Activated CD8-positive, alpha-beta T cell treated with anti-CD3 and anti-CD28 coated beads, Interleukin-2, amount 10 ng/mL, durations not matched to agents 7 days and 5 days (primary cell): ENCODE results near the gene MGST2. TPM values are rescaled to one million over a fixed set of nuclear protein-coding genes. Genes with fewer than 3 reads are reported as not detected.

Experiments
- ATAC-seq: fragments of 150-1000 bp; cut with Tn5 transposase; one replicate; pipeline ENCODE4 v1.10.0; 2021; ENCODE audit warnings: moderate library complexity
- CTCF ChIA-PET: fragments of 350-600 bp; sonication (Branson Sonifier 250); formaldehyde crosslinking; loops from one replicate; lab custom pipeline; 2021; ENCODE audit warnings: antibody characterized with exemption; lab: Charles Lee
- POLR2A ChIA-PET: fragments of 350-600 bp; sonication (Branson Sonifier 250); formaldehyde crosslinking; loops from one replicate; lab custom pipeline; 2021; ENCODE audit warnings: antibody characterized with exemption; lab: Charles Lee
- DNase-seq: peaks from one replicate; pipeline ENCODE4 v3.0.0-alpha.2; 2020
- H3K27ac Mint-ChIP-seq: one replicate; pipeline ENCODE4 v1.8.0; 2021; ENCODE audit warnings: mild to moderate bottlenecking, mixed read lengths
- H3K27me3 Mint-ChIP-seq: one replicate; pipeline ENCODE4 v1.8.0; 2021; ENCODE audit warnings: low read depth, mixed read lengths
- H3K36me3 Mint-ChIP-seq: one replicate; pipeline ENCODE4 v1.8.0; 2021; ENCODE audit warnings: low read depth, mixed read lengths
- H3K4me1 Mint-ChIP-seq: one replicate; pipeline ENCODE4 v1.8.0; 2021; ENCODE audit warnings: low read depth, mixed read lengths
- H3K4me3 Mint-ChIP-seq: one replicate; pipeline ENCODE4 v1.8.0; 2021; ENCODE audit warnings: mild to moderate bottlenecking, mixed read lengths
- H3K9me3 Mint-ChIP-seq: one replicate; pipeline ENCODE4 v1.8.0; 2022; ENCODE audit warnings: mixed read lengths; ENCODE audit not compliant: insufficient read depth
- total RNA-seq, 2 experiments: library from RNA; stranded (reverse); gene quantifications; one replicate each; pipeline ENCODE4 v1.2.3, GENCODE V29; 2021

Gene MGST2
- total RNA-seq, 2 experiments from 2014 or later = 12.8 to 13.4 TPM

- no peak for ATAC-seq
- Mint-ChIP-seq H3K27ac (no peak overlapping the region), H3K27me3 (no peaks in the 10 kb centered on the region), H3K9me3 (no peaks in the 10 kb centered on the region), H3K4me1 (peaks cover 28% of the 10 kb centered on the region), H3K36me3 (no peaks in the 10 kb centered on the region), H3K4me3 (no peak overlapping the region)
- no peak for DNase-seq
- POLR2A ChIA-PET = no interaction called here
- CTCF ChIA-PET = interaction anchor here (1.6 to 1.9 kb wide), 2 partner anchors 11 to 386 kb away, joined by 3 to 10 read pairs; no protein-coding TSS in a partner anchor
Measured at GRCh38 chr4:139663561-139664138, 2.0 kb upstream of the MGST2 start.

DNA sequence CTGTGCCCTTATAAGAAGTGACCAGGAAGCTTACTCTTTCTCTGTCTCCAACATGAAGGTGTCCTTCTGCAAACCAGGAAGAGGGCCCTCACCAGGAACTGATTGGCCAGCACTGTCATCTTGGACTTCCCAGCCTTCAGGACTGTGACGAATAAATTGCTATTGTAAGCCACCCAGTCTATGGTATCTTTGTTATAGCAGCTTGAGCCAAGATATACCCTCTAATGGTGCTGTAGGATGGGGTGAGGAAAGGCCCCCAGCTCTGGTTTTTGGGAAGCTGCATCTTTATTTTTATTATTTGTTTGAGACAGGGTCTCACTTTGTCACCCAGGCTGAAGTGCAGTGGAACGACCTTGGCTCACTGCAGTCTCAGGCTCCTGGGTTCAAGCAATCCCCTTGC, 1.2 kb upstream of the MGST2 start:
- no peak for ATAC-seq
- H3K27ac Mint-ChIP-seq = no peak overlapping the region
- no peak for DNase-seq
- POLR2A ChIA-PET = interaction anchor here (0.6 kb wide), 1 partner anchor 34 kb away, joined by 3 read pairs; no protein-coding TSS in a partner anchor
- H3K4me1 Mint-ChIP-seq = peaks cover 28% of the 10 kb centered on the region
- no peaks in the 10 kb centered on the region for H3K36me3 Mint-ChIP-seq
- no peak overlapping the region for H3K4me3 Mint-ChIP-seq
- H3K9me3 Mint-ChIP-seq = no peaks in the 10 kb centered on the region
- CTCF ChIA-PET = interaction anchor here (1.3 to 3.2 kb wide), 4 partner anchors 8 to 860 kb away, joined by 3 to 43 read pairs (median 8); partner anchors contain the start of gene ELMOD2
- H3K27me3 Mint-ChIP-seq = no peaks in the 10 kb centered on the region

DNA sequence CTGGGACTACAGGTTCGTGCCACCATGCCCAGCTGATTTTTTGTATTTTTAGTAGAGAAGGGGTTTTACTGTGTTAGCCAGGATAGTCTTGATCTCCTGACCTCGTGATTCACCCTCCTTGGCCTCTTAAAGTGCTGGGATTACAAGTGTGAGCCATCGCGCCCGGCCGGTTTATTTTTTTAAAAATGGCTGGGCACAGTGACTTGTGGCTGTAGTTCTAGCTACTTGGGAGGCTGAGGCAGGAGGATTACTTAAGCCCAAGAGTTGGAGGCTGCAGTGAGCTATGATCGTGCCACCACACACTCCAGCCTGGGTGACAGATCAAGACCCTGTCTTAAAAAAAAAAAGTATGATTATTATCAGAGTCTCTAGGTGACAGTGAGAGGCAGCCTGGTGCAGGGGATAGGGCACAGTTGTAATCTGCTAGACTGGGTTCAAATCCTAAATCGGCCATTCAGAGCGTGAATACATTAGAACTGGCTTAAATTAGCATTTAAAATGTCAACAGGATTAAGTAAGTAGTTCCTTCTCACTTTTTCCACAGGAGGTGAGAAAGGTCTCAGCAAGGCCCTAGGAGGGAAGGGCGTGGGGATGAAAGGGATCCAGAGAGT, 435 bp upstream of the MGST2 start:
- DNase-seq (no peak), ATAC-seq (no peak)
- ChIA-PET CTCF (interaction anchor here (0.6 to 3.2 kb wide), 6 partner anchors 9 to 859 kb away, joined by 3 to 43 read pairs (median 8); partner anchors contain the start of gene ELMOD2), POLR2A (interaction anchor here (1.5 kb wide), 1 partner anchor 8 kb away, joined by 12 read pairs; no protein-coding TSS in a partner anchor)
- Mint-ChIP-seq H3K4me1 (peaks cover 33% of the 10 kb centered on the region), H3K27ac (peak overlapping the region; percentile 96), H3K9me3 (no peaks in the 10 kb centered on the region), H3K36me3 (no peaks in the 10 kb centered on the region), H3K4me3 (peak overlapping the region; percentile 88), H3K27me3 (no peaks in the 10 kb centered on the region)

DNA sequence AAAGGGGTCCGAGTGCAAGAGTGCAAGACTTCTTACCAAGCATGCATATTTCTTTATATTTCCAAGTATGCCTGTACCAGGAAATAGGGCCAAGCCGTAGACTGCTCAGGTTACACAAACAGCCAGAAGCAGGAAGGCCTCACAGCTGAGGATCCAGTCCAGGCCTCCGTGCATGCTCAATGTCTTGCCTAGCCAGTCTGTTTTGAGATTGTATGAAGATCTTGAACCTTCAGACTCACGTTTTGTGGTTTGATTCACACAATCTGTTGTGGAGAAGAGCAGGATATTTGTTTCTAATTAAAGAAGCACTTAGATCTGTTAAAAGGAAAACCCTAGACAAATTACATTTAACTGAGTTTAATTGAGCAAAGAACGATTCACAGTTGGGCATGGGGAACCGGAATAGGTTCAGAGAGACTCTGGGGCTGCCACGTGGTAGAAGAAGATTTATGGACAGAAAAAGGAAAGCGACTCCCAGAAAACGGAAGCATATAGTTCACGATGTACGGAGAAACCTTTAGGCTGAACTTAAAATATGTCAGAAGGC, 1.2 kb downstream of the MGST2 start:
- POLR2A ChIA-PET = interaction anchor here (0.8 to 1.5 kb wide), 3 partner anchors 9 to 707 kb away, joined by 3 to 12 read pairs (median 4); partner anchors contain the start of gene SCOC
- CTCF ChIA-PET = interaction anchor here (0.7 to 3.2 kb wide), 4 partner anchors 10 to 383 kb away, joined by 3 to 43 read pairs (median 7); no protein-coding TSS in a partner anchor
- H3K27ac Mint-ChIP-seq = peak overlapping the region; percentile 96
- H3K27me3 Mint-ChIP-seq = no peaks in the 10 kb centered on the region
- peak; percentile 48 for ATAC-seq
- peak; percentile 30 for DNase-seq
- no peaks in the 10 kb centered on the region for H3K9me3 Mint-ChIP-seq
- H3K4me1 Mint-ChIP-seq = peaks cover 34% of the 10 kb centered on the region
- peak overlapping the region; percentile 88 for H3K4me3 Mint-ChIP-seq
- H3K36me3 Mint-ChIP-seq = no peaks in the 10 kb centered on the region

DNA sequence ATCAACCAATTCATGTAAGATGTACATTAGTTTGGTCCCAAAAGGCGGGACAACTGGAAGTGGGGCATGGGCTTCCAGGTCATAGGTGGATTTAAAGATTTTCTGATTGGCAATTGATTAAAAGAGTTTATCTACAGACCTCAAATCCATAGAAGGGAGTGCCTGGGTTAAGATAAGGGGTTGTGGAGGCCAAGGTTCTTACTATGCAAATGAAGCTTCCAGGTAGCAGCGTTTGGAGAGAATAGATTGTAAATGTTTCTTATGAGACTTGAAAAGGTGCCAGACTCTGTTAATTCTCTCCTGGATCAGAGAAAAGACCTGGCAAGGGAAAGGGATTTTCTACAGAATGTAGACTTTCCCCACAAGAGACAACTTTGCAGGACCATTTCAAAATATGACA, 2.4 kb downstream of the MGST2 start:
- CTCF ChIA-PET = no interaction called here
- DNase-seq = no peak
- Mint-ChIP-seq H3K4me1 (peaks cover 34% of the 10 kb centered on the region), H3K27me3 (no peaks in the 10 kb centered on the region), H3K27ac (no peak overlapping the region), H3K4me3 (no peak overlapping the region), H3K9me3 (no peaks in the 10 kb centered on the region), H3K36me3 (no peaks in the 10 kb centered on the region)
- POLR2A ChIA-PET = no interaction called here
- ATAC-seq = no peak

- POLR2A ChIA-PET = no interaction called here
- DNase-seq = no peak
- no peaks in the 10 kb centered on the region for H3K36me3 Mint-ChIP-seq
- no peak for ATAC-seq
- H3K4me1 Mint-ChIP-seq = peaks cover 34% of the 10 kb centered on the region
- no peaks in the 10 kb centered on the region for H3K27me3 Mint-ChIP-seq
- CTCF ChIA-PET = interaction anchor here (1.0 kb wide), 1 partner anchor 8 kb away, joined by 3 read pairs; no protein-coding TSS in a partner anchor
- H3K4me3 Mint-ChIP-seq = no peak overlapping the region
- H3K27ac Mint-ChIP-seq = no peak overlapping the region
- H3K9me3 Mint-ChIP-seq = no peaks in the 10 kb centered on the region
Measured at GRCh38 chr4:139668658-139669201, 3.1 kb downstream of the MGST2 start.

DNA sequence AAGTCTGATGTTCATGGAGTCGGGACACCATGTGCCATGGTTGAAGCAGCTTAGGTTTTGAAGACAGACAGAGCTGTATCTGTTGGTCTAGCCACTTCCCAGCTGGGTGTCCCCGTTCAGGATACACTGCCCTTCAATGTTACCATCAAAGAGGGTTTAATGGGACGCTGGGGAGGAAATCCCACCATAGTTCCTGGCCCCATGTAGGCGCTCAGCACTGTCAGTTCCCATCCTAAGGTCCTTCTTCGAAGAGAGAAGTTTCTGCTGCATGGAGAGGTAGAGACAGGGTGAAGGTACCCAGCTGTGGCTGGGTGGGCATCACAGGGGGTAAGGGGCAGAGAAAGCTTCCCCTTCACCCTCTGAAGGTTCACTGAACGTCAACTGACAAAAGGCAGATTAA, 3.7 kb downstream of the MGST2 start:
- CTCF ChIA-PET = interaction anchor here (0.8 to 1.0 kb wide), 2 partner anchors 9 to 67 kb away, joined by 3 read pairs; no protein-coding TSS in a partner anchor
- Mint-ChIP-seq H3K36me3 (no peaks in the 10 kb centered on the region), H3K9me3 (no peaks in the 10 kb centered on the region), H3K27me3 (no peaks in the 10 kb centered on the region), H3K27ac (no peak overlapping the region), H3K4me3 (no peak overlapping the region), H3K4me1 (peaks cover 34% of the 10 kb centered on the region)
- POLR2A ChIA-PET = no interaction called here
- no peak for DNase-seq
- ATAC-seq = no peak

DNA sequence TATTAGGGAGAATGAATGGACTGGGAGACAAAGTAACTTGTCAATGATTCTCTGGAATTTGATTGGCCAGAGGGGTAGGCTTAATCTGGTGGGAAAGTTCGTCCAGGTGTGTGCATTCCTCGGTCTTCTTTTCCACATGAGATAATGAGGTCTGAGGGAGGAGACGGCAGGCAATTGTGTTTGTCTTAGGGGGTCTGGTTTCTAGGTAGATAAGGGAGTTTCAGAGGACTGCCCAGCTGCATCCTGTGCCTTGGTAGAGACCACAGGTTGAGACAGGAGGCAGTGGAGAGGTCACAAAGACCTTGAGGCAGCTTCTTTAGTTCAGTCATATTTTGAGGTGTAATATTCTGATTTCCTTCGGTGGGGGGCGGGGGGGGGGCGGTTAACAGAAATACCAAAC, 4.3 kb downstream of the MGST2 start:
- DNase-seq (no peak), ATAC-seq (no peak)
- ChIA-PET CTCF (interaction anchor here (0.8 to 1.0 kb wide), 2 partner anchors 9 to 67 kb away, joined by 3 read pairs; no protein-coding TSS in a partner anchor), POLR2A (no interaction called here)
- Mint-ChIP-seq H3K4me3 (no peak overlapping the region), H3K27ac (no peak overlapping the region), H3K27me3 (no peaks in the 10 kb centered on the region), H3K36me3 (no peaks in the 10 kb centered on the region), H3K9me3 (no peaks in the 10 kb centered on the region), H3K4me1 (peaks cover 34% of the 10 kb centered on the region)

DNA sequence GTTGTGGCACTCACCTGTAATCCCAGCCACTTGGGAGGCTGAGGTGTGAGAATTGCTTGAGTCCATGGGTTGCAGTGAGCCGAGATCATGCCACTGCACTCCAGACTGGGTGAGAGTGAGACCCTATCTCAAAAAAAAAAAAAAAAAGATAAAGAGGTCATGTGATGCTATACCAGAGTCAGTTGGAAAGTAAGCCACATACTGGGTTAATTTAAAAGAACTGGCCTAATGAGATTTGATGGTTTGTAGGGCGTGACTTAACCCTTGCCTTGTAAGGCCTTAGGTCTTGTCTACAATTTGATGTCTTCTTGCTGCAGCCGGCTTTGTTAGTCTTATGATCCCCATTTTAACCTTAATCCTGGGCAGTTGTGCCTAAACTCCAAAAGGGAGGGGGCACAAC, 5.2 kb downstream of the MGST2 start:
- no peak overlapping the region for H3K27ac Mint-ChIP-seq
- POLR2A ChIA-PET = no interaction called here
- H3K36me3 Mint-ChIP-seq = no peaks in the 10 kb centered on the region
- CTCF ChIA-PET = interaction anchor here (0.8 kb wide), 1 partner anchor 13 kb away, joined by 5 read pairs; no protein-coding TSS in a partner anchor
- no peaks in the 10 kb centered on the region for H3K27me3 Mint-ChIP-seq
- peaks cover 28% of the 10 kb centered on the region for H3K4me1 Mint-ChIP-seq
- H3K9me3 Mint-ChIP-seq = no peaks in the 10 kb centered on the region
- ATAC-seq (no peak), DNase-seq (no peak)
- H3K4me3 Mint-ChIP-seq = no peak overlapping the region

- no peak for DNase-seq
- Mint-ChIP-seq H3K36me3 (peaks cover 3% of the 10 kb centered on the region), H3K4me3 (no peak overlapping the region), H3K27ac (no peak overlapping the region), H3K9me3 (no peaks in the 10 kb centered on the region), H3K4me1 (peaks cover 23% of the 10 kb centered on the region), H3K27me3 (no peaks in the 10 kb centered on the region)
- CTCF ChIA-PET = no interaction called here
- POLR2A ChIA-PET = no interaction called here
- ATAC-seq = no peak
Measured at GRCh38 chr4:139672215-139672614, 6.6 kb downstream of the MGST2 start.

- Mint-ChIP-seq H3K9me3 (no peaks in the 10 kb centered on the region), H3K4me1 (peaks cover 19% of the 10 kb centered on the region), H3K27me3 (no peaks in the 10 kb centered on the region), H3K36me3 (peaks cover 3% of the 10 kb centered on the region), H3K27ac (no peak overlapping the region), H3K4me3 (no peak overlapping the region)
- DNase-seq (no peak), ATAC-seq (no peak)
- POLR2A ChIA-PET = interaction anchor here (0.7 kb wide), 1 partner anchor 12 kb away, joined by 3 read pairs; no protein-coding TSS in a partner anchor
- CTCF ChIA-PET = interaction anchor here (2.6 kb wide), 1 partner anchor 15 kb away, joined by 11 read pairs; no protein-coding TSS in a partner anchor
Measured at GRCh38 chr4:139672732-139673131, 7.1 kb downstream of the MGST2 start.
